ENCODE results near the gene SAMD4A. TPM values are rescaled to one million over a fixed set of nuclear protein-coding genes. Genes with fewer than 3 reads are reported as not detected.

The SAMD4A gene
- total RNA-seq, 2 experiments from 2014 or later = 3.6 to 3.9 TPM

- POLR2A ChIA-PET = no interaction called here
- no peaks in the 10 kb centered on the region for H3K36me3 Mint-ChIP-seq (ENCODE audit: low read depth)
- peaks cover 31% of the 10 kb centered on the region for H3K27me3 Mint-ChIP-seq (ENCODE audit: low read depth)
- ATAC-seq = no peak
- no peak overlapping the region for H3K4me3 Mint-ChIP-seq
- CTCF ChIA-PET = no interaction called here
- H3K9me3 Mint-ChIP-seq (ENCODE audit: insufficient read depth) = no peaks in the 10 kb centered on the region
- peaks cover 5% of the 10 kb centered on the region for H3K4me1 Mint-ChIP-seq (ENCODE audit: low read depth)
- no peak overlapping the region for H3K27ac Mint-ChIP-seq
- no peak for DNase-seq
These were observed 85.3 kb downstream of the SAMD4A start for GRCh38 chr14:54652188-54652587.

GRCh38 chr14:54652605-54653052, 85.7 kb downstream of the SAMD4A start:
- CTCF ChIA-PET = no interaction called here
- POLR2A ChIA-PET = no interaction called here
- Mint-ChIP-seq H3K27ac (no peak overlapping the region), H3K4me1 (ENCODE audit: low read depth) (peaks cover 5% of the 10 kb centered on the region), H3K9me3 (ENCODE audit: insufficient read depth) (no peaks in the 10 kb centered on the region), H3K36me3 (ENCODE audit: low read depth) (no peaks in the 10 kb centered on the region), H3K27me3 (ENCODE audit: low read depth) (peaks cover 32% of the 10 kb centered on the region), H3K4me3 (no peak overlapping the region)
- DNase-seq = no peak
- ATAC-seq = no peak

GRCh38 chr14:54653712-54654469, 87.0 kb downstream of the SAMD4A start:
- Mint-ChIP-seq H3K36me3 (ENCODE audit: low read depth) (no peaks in the 10 kb centered on the region), H3K27me3 (ENCODE audit: low read depth) (peaks cover 32% of the 10 kb centered on the region), H3K4me3 (no peak overlapping the region), H3K9me3 (ENCODE audit: insufficient read depth) (no peaks in the 10 kb centered on the region), H3K27ac (no peak overlapping the region), H3K4me1 (ENCODE audit: low read depth) (peaks cover 5% of the 10 kb centered on the region)
- CTCF ChIA-PET = no interaction called here
- DNase-seq (no peak), ATAC-seq (no peak)
- POLR2A ChIA-PET = no interaction called here

- ATAC-seq (no peak), DNase-seq (no peak)
- peaks cover 5% of the 10 kb centered on the region for H3K4me1 Mint-ChIP-seq (ENCODE audit: low read depth)
- no peak overlapping the region for H3K27ac Mint-ChIP-seq
- H3K36me3 Mint-ChIP-seq (ENCODE audit: low read depth) = no peaks in the 10 kb centered on the region
- ChIA-PET POLR2A (no interaction called here), CTCF (no interaction called here)
- no peak overlapping the region for H3K4me3 Mint-ChIP-seq
- H3K27me3 Mint-ChIP-seq (ENCODE audit: low read depth) = peaks cover 32% of the 10 kb centered on the region
- no peaks in the 10 kb centered on the region for H3K9me3 Mint-ChIP-seq (ENCODE audit: insufficient read depth)
These were observed 87.7 kb downstream of the SAMD4A start for GRCh38 chr14:54654605-54655004.

- ChIA-PET CTCF (no interaction called here), POLR2A (no interaction called here)
- Mint-ChIP-seq H3K4me3 (no peak overlapping the region), H3K36me3 (ENCODE audit: low read depth) (no peaks in the 10 kb centered on the region), H3K9me3 (ENCODE audit: insufficient read depth) (no peaks in the 10 kb centered on the region), H3K4me1 (ENCODE audit: low read depth) (no peaks in the 10 kb centered on the region), H3K27ac (no peak overlapping the region), H3K27me3 (ENCODE audit: low read depth) (peaks cover 30% of the 10 kb centered on the region)
- DNase-seq (no peak), ATAC-seq (no peak)
These were observed 91.9 kb downstream of the SAMD4A start for GRCh38 chr14:54658836-54659235.

- no peak overlapping the region for H3K4me3 Mint-ChIP-seq
These were observed 92.4 kb downstream of the SAMD4A start for GRCh38 chr14:54659365-54659764.

GRCh38 chr14:54660604-54661111, 93.7 kb downstream of the SAMD4A start:
- H3K27me3 Mint-ChIP-seq (ENCODE audit: low read depth) = peaks cover 35% of the 10 kb centered on the region
- no peaks in the 10 kb centered on the region for H3K9me3 Mint-ChIP-seq (ENCODE audit: insufficient read depth)
- ChIA-PET POLR2A (interaction anchor here (1.1 kb wide), 1 partner anchor 29 kb away, joined by 4 read pairs; no protein-coding TSS in a partner anchor), CTCF (interaction anchor here (1.0 kb wide), 1 partner anchor 17 kb away, joined by 3 read pairs; no protein-coding TSS in a partner anchor)
- no peak for ATAC-seq
- no peak overlapping the region for H3K27ac Mint-ChIP-seq
- H3K36me3 Mint-ChIP-seq (ENCODE audit: low read depth) = no peaks in the 10 kb centered on the region
- no peak overlapping the region for H3K4me3 Mint-ChIP-seq
- peaks cover 5% of the 10 kb centered on the region for H3K4me1 Mint-ChIP-seq (ENCODE audit: low read depth)
- no peak for DNase-seq

More at GRCh38 chr14:54659365-54659764, 92.4 kb downstream of the SAMD4A start:
- ChIA-PET POLR2A (no interaction called here), CTCF (no interaction called here)
- Mint-ChIP-seq H3K27me3 (ENCODE audit: low read depth) (peaks cover 33% of the 10 kb centered on the region), H3K36me3 (ENCODE audit: low read depth) (no peaks in the 10 kb centered on the region), H3K27ac (no peak overlapping the region), H3K4me1 (ENCODE audit: low read depth) (peaks cover 2% of the 10 kb centered on the region), H3K9me3 (ENCODE audit: insufficient read depth) (no peaks in the 10 kb centered on the region)
- ATAC-seq (no peak), DNase-seq (no peak)

GRCh38 chr14:54662491-54663133, 95.7 kb downstream of the SAMD4A start:
- H3K27me3 Mint-ChIP-seq (ENCODE audit: low read depth) = peaks cover 40% of the 10 kb centered on the region
- H3K4me3 Mint-ChIP-seq = no peak overlapping the region
- no peak for DNase-seq
- CTCF ChIA-PET = interaction anchor here (0.6 to 1.4 kb wide), 2 partner anchors 111 to 182 kb away, joined by 3 to 8 read pairs; no protein-coding TSS in a partner anchor
- no peaks in the 10 kb centered on the region for H3K36me3 Mint-ChIP-seq (ENCODE audit: low read depth)
- POLR2A ChIA-PET = interaction anchor here (0.6 kb wide), 1 partner anchor 62 kb away, joined by 4 read pairs; no protein-coding TSS in a partner anchor
- no peak for ATAC-seq
- H3K4me1 Mint-ChIP-seq (ENCODE audit: low read depth) = peaks cover 5% of the 10 kb centered on the region
- H3K9me3 Mint-ChIP-seq (ENCODE audit: insufficient read depth) = no peaks in the 10 kb centered on the region
- no peak overlapping the region for H3K27ac Mint-ChIP-seq

- Mint-ChIP-seq H3K9me3 (ENCODE audit: insufficient read depth) (no peaks in the 10 kb centered on the region), H3K36me3 (ENCODE audit: low read depth) (no peaks in the 10 kb centered on the region), H3K4me3 (no peak overlapping the region), H3K27me3 (ENCODE audit: low read depth) (peaks cover 54% of the 10 kb centered on the region), H3K4me1 (ENCODE audit: low read depth) (peaks cover 13% of the 10 kb centered on the region), H3K27ac (no peak overlapping the region)
- DNase-seq = no peak
- ChIA-PET POLR2A (no interaction called here), CTCF (no interaction called here)
- ATAC-seq = no peak
These were observed 98.0 kb downstream of the SAMD4A start for GRCh38 chr14:54664961-54665360.

GRCh38 chr14:54665946-54666345, 99.0 kb downstream of the SAMD4A start:
- no peak for DNase-seq
- no peak overlapping the region for H3K27ac Mint-ChIP-seq
- CTCF ChIA-PET = interaction anchor here (1.2 to 1.5 kb wide), 3 partner anchors 21 to 25 kb away, joined by 3 to 4 read pairs (median 3); no protein-coding TSS in a partner anchor

GRCh38 chr14:54667026-54667744, 100.3 kb downstream of the SAMD4A start:
- no peak for DNase-seq
- no peak for ATAC-seq
- CTCF ChIA-PET = interaction anchor here (1.0 to 1.5 kb wide), 5 partner anchors 20 to 107 kb away, joined by 3 to 4 read pairs (median 3); no protein-coding TSS in a partner anchor
- no peak overlapping the region for H3K27ac Mint-ChIP-seq
- peaks cover 31% of the 10 kb centered on the region for H3K4me1 Mint-ChIP-seq (ENCODE audit: low read depth)
- no peaks in the 10 kb centered on the region for H3K36me3 Mint-ChIP-seq (ENCODE audit: low read depth)
- POLR2A ChIA-PET = no interaction called here
- H3K9me3 Mint-ChIP-seq (ENCODE audit: insufficient read depth) = no peaks in the 10 kb centered on the region
- peaks cover 49% of the 10 kb centered on the region for H3K27me3 Mint-ChIP-seq (ENCODE audit: low read depth)
- no peak overlapping the region for H3K4me3 Mint-ChIP-seq

More at GRCh38 chr14:54665946-54666345, 99.0 kb downstream of the SAMD4A start:
- Mint-ChIP-seq H3K27me3 (ENCODE audit: low read depth) (peaks cover 50% of the 10 kb centered on the region), H3K36me3 (ENCODE audit: low read depth) (no peaks in the 10 kb centered on the region), H3K4me3 (no peak overlapping the region), H3K4me1 (ENCODE audit: low read depth) (peaks cover 23% of the 10 kb centered on the region), H3K9me3 (ENCODE audit: insufficient read depth) (no peaks in the 10 kb centered on the region)
- no peak for ATAC-seq
- POLR2A ChIA-PET = no interaction called here

Data from activated CD8-positive, alpha-beta T cell treated with anti-CD3 and anti-CD28 coated beads, Interleukin-2, amount 10 ng/mL, durations not matched to agents 7 days and 5 days (primary cell).